Mesendoderm (in vitro differentiated cells): ENCODE results near the gene CACNA1H.

ENCODE experiments used
- DNase-seq: peaks from one replicate; pipeline ENCODE4 v3.0.0; 2013
- H2AK5ac ChIP-seq: 2 replicates; pipeline ENCODE4 v1.6.1; 2013; ENCODE audit warnings: low read length, inconsistent platforms
- H2BK120ac ChIP-seq: 2 replicates; pipeline ENCODE4 v1.6.1; 2013; ENCODE audit warnings: low read depth, mild to moderate bottlenecking, low read length, moderate library complexity, mixed read lengths
- H2BK15ac ChIP-seq: replicated peaks from 2 replicates; pipeline ENCODE4 v1.6.1; 2013; ENCODE audit warnings: low read depth, mild to moderate bottlenecking, moderate library complexity
- H2BK5ac ChIP-seq: 2 replicates; pipeline ENCODE4 v1.6.1; 2013; ENCODE audit warnings: low read length, inconsistent platforms
- H3K18ac ChIP-seq: 2 replicates; pipeline ENCODE4 v1.6.1; 2013; ENCODE audit warnings: mild to moderate bottlenecking, low read length, mixed read lengths
- H3K23ac ChIP-seq: one replicate; pipeline ENCODE4 v1.6.1; 2013; ENCODE audit warnings: low read length
- H3K27ac ChIP-seq: 2 replicates; pipeline ENCODE4 v1.5.1; 2013; ENCODE audit warnings: low read depth, mild to moderate bottlenecking, inconsistent platforms, low read length, moderate library complexity
- H3K27me3 ChIP-seq: 2 replicates; pipeline ENCODE4 v1.6.1; 2013; ENCODE audit warnings: low read length, control low read depth, mild to moderate bottlenecking, inconsistent platforms; ENCODE audit not compliant: insufficient read depth, poor library complexity
- H3K36me3 ChIP-seq: 2 replicates; pipeline ENCODE4 v1.6.1; 2013; ENCODE audit warnings: low read length, inconsistent platforms; ENCODE audit not compliant: control insufficient read depth, insufficient read depth
- H3K4ac ChIP-seq: one replicate; pipeline ENCODE4 v1.6.1; 2013; ENCODE audit warnings: low read depth, mild to moderate bottlenecking, low read length, moderate library complexity
- H3K4me1 ChIP-seq: 2 replicates; pipeline ENCODE4 v1.6.1; 2013; ENCODE audit warnings: low read depth, low read length, inconsistent platforms; ENCODE audit not compliant: control insufficient read depth
- H3K4me2 ChIP-seq: 2 replicates; pipeline ENCODE4 v1.6.1; 2013; ENCODE audit warnings: low read length
- H3K4me3 ChIP-seq: 2 replicates; pipeline ENCODE4 v1.5.1; 2013; ENCODE audit warnings: mild to moderate bottlenecking, low read length
- H3K56ac ChIP-seq: one replicate; pipeline ENCODE4 v1.6.1; 2013; ENCODE audit warnings: low read length
- H3K79me1 ChIP-seq: 2 replicates; pipeline ENCODE4 v1.6.1; 2013; ENCODE audit warnings: low read length, inconsistent platforms
- H3K79me2 ChIP-seq: 2 replicates; pipeline ENCODE4 v1.6.1; 2013; ENCODE audit warnings: mild to moderate bottlenecking, low read length; ENCODE audit not compliant: control insufficient read depth, insufficient read depth
- H3K9ac ChIP-seq: 2 replicates; pipeline ENCODE4 v1.6.1; 2013; ENCODE audit warnings: low read length, inconsistent platforms
- H4K5ac ChIP-seq: one replicate; pipeline ENCODE4 v1.6.1; 2013; ENCODE audit warnings: low read length
- H4K8ac ChIP-seq: one replicate; pipeline ENCODE4 v1.6.1; 2013; ENCODE audit warnings: low read depth, mild to moderate bottlenecking, control low read depth, low read length, moderate library complexity
- WGBS: extraction: QIAGEN DNeasy Blood & Tissue Kit; methylation state at CpG from one replicate; pipeline ENCODE4 v1.1.7; 2013; ENCODE audit warnings: low lambda C conversion rate, missing lambda C conversion rate; ENCODE audit not compliant: insufficient coverage; ENCODE audit errors: extremely low coverage; 5-methylcytosine and 5-hydroxymethylcytosine counted together

The CACNA1H gene

GRCh38 chr16:1177750-1178149 is 24.8 kb downstream of the CACNA1H start:
- H3K18ac ChIP-seq = no peak overlapping the region
- no peak overlapping the region for H2AK5ac ChIP-seq
- H3K9ac ChIP-seq = no peak overlapping the region
- no peaks in the 10 kb centered on the region for H3K27me3 ChIP-seq
- H3K56ac ChIP-seq = no peak overlapping the region
- H3K4me2 ChIP-seq = no peak overlapping the region
- H3K36me3 ChIP-seq = no peaks in the 10 kb centered on the region
- no peaks in the 10 kb centered on the region for H3K4me1 ChIP-seq
- no CpG with 5 or more reads among the region's 13 CpGs for WGBS
- H2BK5ac ChIP-seq = no peak overlapping the region
- no peak overlapping the region for H3K27ac ChIP-seq
- no peak overlapping the region for H4K5ac ChIP-seq
- H3K4me3 ChIP-seq = no peak overlapping the region
- H2BK120ac ChIP-seq = no peak overlapping the region
- H4K8ac ChIP-seq = no peak overlapping the region
- no peak for DNase-seq
- H3K79me2 ChIP-seq = no peaks in the 10 kb centered on the region
- H3K79me1 ChIP-seq = no peaks in the 10 kb centered on the region
- H3K4ac ChIP-seq = no peak overlapping the region
- no peak overlapping the region for H2BK15ac ChIP-seq
- no peak overlapping the region for H3K23ac ChIP-seq

DNA sequence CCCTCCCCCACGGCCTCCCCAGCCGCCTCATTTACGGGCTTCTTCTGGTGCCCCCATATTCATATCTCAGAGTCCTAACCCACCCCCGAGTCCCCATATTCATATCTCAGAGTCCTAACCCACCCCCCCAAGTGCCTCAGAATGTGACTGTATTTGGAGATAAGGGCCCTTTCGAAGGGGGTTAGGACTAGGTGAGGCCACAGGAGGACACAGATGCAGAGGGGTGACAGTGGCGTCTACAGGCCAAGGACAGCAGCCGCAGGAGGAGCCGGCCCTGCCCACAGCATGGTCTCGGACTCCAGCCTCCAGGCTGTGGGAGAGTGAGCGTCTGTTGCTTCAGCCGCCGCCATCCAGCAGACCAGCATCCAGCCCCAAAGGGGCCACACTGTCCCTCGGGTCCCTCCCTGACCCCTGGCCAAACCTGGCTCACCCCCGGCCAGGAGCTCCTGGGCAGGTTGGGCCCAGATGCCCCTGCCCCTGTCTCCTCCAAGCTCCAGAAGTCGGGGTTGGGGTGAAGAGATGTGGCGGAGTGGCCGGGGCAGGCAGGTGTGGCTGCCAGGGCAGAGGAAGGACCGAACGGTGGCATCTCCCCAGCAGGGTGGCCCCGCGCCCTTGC is 25.5 kb downstream of the CACNA1H start:
- Histone ChIP-seq H3K4ac (no peak overlapping the region), H2BK120ac (no peak overlapping the region), H3K56ac (no peak overlapping the region), H2AK5ac (no peak overlapping the region), H2BK15ac (no peak overlapping the region), H3K79me1 (no peaks in the 10 kb centered on the region), H3K4me3 (no peak overlapping the region), H3K4me1 (no peaks in the 10 kb centered on the region), H4K5ac (no peak overlapping the region), H3K79me2 (no peaks in the 10 kb centered on the region), H4K8ac (no peak overlapping the region), H3K18ac (no peak overlapping the region), H3K4me2 (no peak overlapping the region), H3K27me3 (no peaks in the 10 kb centered on the region), H2BK5ac (no peak overlapping the region), H3K36me3 (no peaks in the 10 kb centered on the region), H3K9ac (no peak overlapping the region), H3K27ac (no peak overlapping the region), H3K23ac (no peak overlapping the region)
- DNase-seq = no peak
- WGBS = no CpG with 5 or more reads among the region's 21 CpGs

DNA sequence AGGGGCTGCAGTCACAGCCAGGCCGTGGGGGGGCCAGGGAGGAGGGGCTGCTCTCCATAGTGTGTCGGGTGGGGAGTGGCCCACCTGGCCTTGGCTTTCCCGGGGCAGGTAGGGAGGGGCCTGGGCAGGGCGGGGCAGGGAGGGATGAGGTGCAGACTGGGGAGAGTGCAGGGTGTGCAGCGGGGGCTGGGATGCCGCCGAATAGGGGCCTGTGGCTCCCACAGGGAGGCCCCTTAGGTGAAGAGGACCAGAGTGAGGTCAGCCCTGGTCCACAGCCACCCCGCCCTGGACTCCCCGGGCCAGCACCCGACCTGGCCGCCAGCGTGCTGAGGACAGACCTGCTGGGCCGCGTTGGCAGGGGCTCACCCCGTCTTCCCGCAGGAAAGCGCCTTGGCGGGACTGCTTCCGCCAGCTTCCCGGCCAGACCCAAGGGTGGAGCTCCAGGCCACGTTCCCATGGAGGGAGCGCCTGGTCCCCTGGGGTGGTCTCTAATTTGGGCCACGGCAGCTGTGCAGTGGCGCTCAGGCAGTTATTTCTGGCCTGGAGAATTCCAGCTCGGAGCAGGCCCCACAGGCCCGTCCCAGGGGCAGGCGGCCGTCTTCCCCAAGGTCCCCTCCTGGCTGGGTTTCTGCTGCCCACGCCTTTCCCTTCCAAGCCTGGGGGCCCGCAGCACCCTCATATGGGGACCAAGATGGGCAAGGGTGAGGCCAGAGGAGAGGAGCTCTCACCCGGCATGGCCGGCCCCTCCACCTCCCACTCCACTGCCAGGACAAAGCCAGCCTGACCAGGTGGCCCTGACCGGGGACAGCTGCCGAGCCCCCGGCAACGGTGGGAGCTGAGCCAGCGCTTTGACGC is 27.9 kb downstream of the CACNA1H start:
- no peak overlapping the region for H3K4me3 ChIP-seq
- H3K27me3 ChIP-seq = no peaks in the 10 kb centered on the region
- no peak overlapping the region for H2BK5ac ChIP-seq
- WGBS = no CpG with 5 or more reads among the region's 38 CpGs
- no peak overlapping the region for H3K56ac ChIP-seq
- no peaks in the 10 kb centered on the region for H3K4me1 ChIP-seq
- no peak overlapping the region for H2AK5ac ChIP-seq
- no peak overlapping the region for H2BK120ac ChIP-seq
- no peak for DNase-seq
- H3K79me2 ChIP-seq = no peaks in the 10 kb centered on the region
- no peak overlapping the region for H3K23ac ChIP-seq
- H3K36me3 ChIP-seq = no peaks in the 10 kb centered on the region
- H3K4me2 ChIP-seq = no peak overlapping the region
- H3K18ac ChIP-seq = no peak overlapping the region
- H4K5ac ChIP-seq = no peak overlapping the region
- H4K8ac ChIP-seq = no peak overlapping the region
- H3K79me1 ChIP-seq = no peaks in the 10 kb centered on the region
- no peak overlapping the region for H3K27ac ChIP-seq
- H3K4ac ChIP-seq = no peak overlapping the region
- no peak overlapping the region for H3K9ac ChIP-seq
- no peak overlapping the region for H2BK15ac ChIP-seq

GRCh38 chr16:1181404-1182315 is 28.8 kb downstream of the CACNA1H start:
- Histone ChIP-seq H3K4me2 (no peak overlapping the region), H3K9ac (no peak overlapping the region), H2BK5ac (no peak overlapping the region), H3K27ac (no peak overlapping the region), H2BK120ac (no peak overlapping the region), H2BK15ac (no peak overlapping the region), H3K79me2 (no peaks in the 10 kb centered on the region), H3K23ac (no peak overlapping the region), H3K56ac (peak overlapping the region; percentile 15), H3K36me3 (no peaks in the 10 kb centered on the region), H3K4ac (no peak overlapping the region), H3K27me3 (no peaks in the 10 kb centered on the region), H3K4me3 (no peak overlapping the region), H4K8ac (no peak overlapping the region), H3K79me1 (no peaks in the 10 kb centered on the region), H3K4me1 (no peaks in the 10 kb centered on the region), H4K5ac (no peak overlapping the region), H2AK5ac (no peak overlapping the region), H3K18ac (no peak overlapping the region)
- no peak for DNase-seq
- no CpG with 5 or more reads among the region's 39 CpGs for WGBS

DNA sequence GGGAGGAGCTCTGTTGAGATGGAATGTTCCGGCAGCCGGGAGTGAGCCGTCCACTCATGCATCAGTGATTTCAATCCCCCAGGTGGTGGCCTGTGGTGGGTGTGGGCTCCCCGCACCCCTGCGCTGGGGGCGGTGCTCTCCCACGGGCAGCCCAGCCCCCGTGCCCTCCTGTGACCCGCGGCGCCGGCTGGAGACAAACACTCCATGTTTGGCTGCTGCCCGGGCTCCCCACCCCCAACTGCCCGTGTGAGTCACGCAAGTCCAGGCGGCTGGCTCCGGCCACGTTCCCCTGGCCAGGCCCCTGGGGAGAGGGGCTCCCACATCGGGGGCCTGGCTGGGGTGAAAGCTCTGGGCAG is 29.4 kb downstream of the CACNA1H start:
- H3K4ac ChIP-seq = no peak overlapping the region

More for the DNA sequence above, 29.4 kb downstream of the CACNA1H start:
- Histone ChIP-seq H3K56ac (no peak overlapping the region), H2BK120ac (no peak overlapping the region), H3K9ac (no peak overlapping the region), H3K4me3 (no peak overlapping the region), H3K27ac (no peak overlapping the region), H3K4me1 (no peaks in the 10 kb centered on the region), H3K36me3 (no peaks in the 10 kb centered on the region), H2AK5ac (no peak overlapping the region), H4K8ac (no peak overlapping the region), H3K79me1 (no peaks in the 10 kb centered on the region), H4K5ac (no peak overlapping the region), H3K18ac (no peak overlapping the region), H3K4me2 (no peak overlapping the region), H3K27me3 (no peaks in the 10 kb centered on the region), H3K79me2 (no peaks in the 10 kb centered on the region), H2BK5ac (no peak overlapping the region), H3K23ac (no peak overlapping the region), H2BK15ac (no peak overlapping the region)
- no peak for DNase-seq
- no CpG with 5 or more reads among the region's 19 CpGs for WGBS
